Coronary artery (tissue), 2 donors: ENCODE measurements around the gene DIP2C.

ENCODE experiments used
- DNase-seq: peaks from one replicate; pipeline ENCODE4 v3.0.0-alpha.2; 2017; ENCODE audit warnings: low spot score
- H3K27ac ChIP-seq, 2 donors: fragments of 200-600 bp; sonication (generic); one replicate each; pipeline ENCODE4 v1.5.1; 2016 to 2019
- H3K4me3 ChIP-seq: fragments of 200-600 bp; sonication (generic); 2 replicates; pipeline ENCODE4 v1.5.1; 2016; ENCODE audit warnings: mild to moderate bottlenecking, moderate library complexity
- TF ChIP-seq, protein P1 (sequence below): fragments of 200-600 bp; sonication (generic); IDR thresholded peaks from one replicate; pipeline ENCODE4 v1.5.1; 2019; ENCODE audit warnings: antibody characterized with exemption

DIP2C gene

GRCh38 chr10:359093-359492 is 330.4 kb downstream of the DIP2C start:
- TF ChIP-seq, protein P1, sequence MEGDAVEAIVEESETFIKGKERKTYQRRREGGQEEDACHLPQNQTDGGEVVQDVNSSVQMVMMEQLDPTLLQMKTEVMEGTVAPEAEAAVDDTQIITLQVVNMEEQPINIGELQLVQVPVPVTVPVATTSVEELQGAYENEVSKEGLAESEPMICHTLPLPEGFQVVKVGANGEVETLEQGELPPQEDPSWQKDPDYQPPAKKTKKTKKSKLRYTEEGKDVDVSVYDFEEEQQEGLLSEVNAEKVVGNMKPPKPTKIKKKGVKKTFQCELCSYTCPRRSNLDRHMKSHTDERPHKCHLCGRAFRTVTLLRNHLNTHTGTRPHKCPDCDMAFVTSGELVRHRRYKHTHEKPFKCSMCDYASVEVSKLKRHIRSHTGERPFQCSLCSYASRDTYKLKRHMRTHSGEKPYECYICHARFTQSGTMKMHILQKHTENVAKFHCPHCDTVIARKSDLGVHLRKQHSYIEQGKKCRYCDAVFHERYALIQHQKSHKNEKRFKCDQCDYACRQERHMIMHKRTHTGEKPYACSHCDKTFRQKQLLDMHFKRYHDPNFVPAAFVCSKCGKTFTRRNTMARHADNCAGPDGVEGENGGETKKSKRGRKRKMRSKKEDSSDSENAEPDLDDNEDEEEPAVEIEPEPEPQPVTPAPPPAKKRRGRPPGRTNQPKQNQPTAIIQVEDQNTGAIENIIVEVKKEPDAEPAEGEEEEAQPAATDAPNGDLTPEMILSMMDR = no peak
- no peak overlapping the region for H3K4me3 ChIP-seq
- no peak overlapping the region for H3K27ac ChIP-seq
- DNase-seq = no peak

- TF ChIP-seq, protein P1 = no peak
- DNase-seq = no peak
- no peak overlapping the region for H3K4me3 ChIP-seq
- H3K27ac ChIP-seq = no peak overlapping the region
Observed at GRCh38 chr10:357201-357950, 332.1 kb downstream of the DIP2C start.

GRCh38 chr10:356452-356851 is 333.0 kb downstream of the DIP2C start:
- no peak for DNase-seq

GRCh38 chr10:354901-355617 is 334.4 kb downstream of the DIP2C start:
- H3K4me3 ChIP-seq = no peak overlapping the region
- TF ChIP-seq, protein P1 = no peak
- no peak for DNase-seq
- no peak overlapping the region for H3K27ac ChIP-seq

More at GRCh38 chr10:356452-356851, 333.0 kb downstream of the DIP2C start:
- no peak overlapping the region for H3K27ac ChIP-seq
- no peak overlapping the region for H3K4me3 ChIP-seq
- TF ChIP-seq, protein P1 = no peak

DNA sequence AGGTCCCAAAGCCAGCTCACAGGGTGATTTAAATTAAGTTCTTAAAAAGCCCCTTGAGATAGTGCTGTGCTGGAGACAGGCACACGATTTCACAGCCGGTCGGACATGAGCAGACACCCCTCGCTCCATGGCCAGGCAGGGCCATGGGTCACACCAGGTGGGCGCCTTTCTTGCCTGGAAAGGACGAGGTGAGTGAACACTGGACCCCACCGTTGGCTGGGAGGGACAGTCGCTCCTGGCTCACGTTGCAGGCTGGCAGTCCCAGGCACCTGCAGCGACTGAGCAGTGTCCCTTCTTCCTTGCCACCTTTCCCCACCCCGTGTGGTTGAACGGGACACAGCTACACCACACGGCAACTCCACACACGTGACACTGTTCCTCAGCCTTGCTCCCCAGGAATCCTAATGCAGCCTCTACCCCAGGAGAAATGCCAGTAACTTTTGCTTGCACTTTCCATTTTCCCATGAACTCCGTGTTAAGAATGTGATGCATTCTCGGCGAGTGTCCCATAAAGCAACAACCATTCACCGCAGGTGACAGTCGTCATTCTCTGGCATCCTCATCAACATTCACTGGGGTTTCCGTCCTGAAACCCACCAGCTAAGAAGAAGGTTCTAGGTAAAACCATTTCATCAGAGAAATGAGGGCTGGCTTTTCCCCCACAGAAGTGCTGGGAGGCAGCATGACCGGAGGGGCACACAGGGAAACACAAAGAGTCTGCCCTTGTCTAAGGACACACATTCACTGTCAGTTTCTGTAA is 336.8 kb downstream of the DIP2C start:
- TF ChIP-seq, protein P1 = no peak
- H3K27ac ChIP-seq = no peak overlapping the region
- no peak for DNase-seq
- no peak overlapping the region for H3K4me3 ChIP-seq

- TF ChIP-seq, protein P1 = no peak
- DNase-seq = no peak
- Histone ChIP-seq H3K27ac (no peak overlapping the region), H3K4me3 (no peak overlapping the region)
Observed at GRCh38 chr10:351770-352334, 337.6 kb downstream of the DIP2C start.
